M059J (cell line): ENCODE results near the gene BANK1. TPM values are rescaled to one million over a fixed set of nuclear protein-coding genes. Genes with fewer than 3 reads are reported as not detected.

Experiments
- DNase-seq: peaks from one replicate; pipeline ENCODE4 v3.0.0-alpha.2; 2012; ENCODE audit warnings: low read depth
- total RNA-seq: library from RNA; depleted of rRNA; stranded (reverse); fragments of >200 nt; shearing (Covaris generic); gene quantifications from 2 replicates; pipeline ENCODE4 v1.2.3, GENCODE V29; 2014; rRNA removed

The BANK1 gene
- 0.52 and 0.91 TPM in 2 replicates for total RNA-seq

- DNase-seq, result peak; percentile 37
Measured at GRCh38 chr4:101790521-101791181, at the start of gene BANK1. TSS of gene BANK1 (plus strand) at chr4:101790730. CDS start at chr4:101790881, 151 bp downstream.

- no peak for DNase-seq
Measured at GRCh38 chr4:101753721-101754120, 36.8 kb upstream of the BANK1 start.

- no peak for DNase-seq
Measured at GRCh38 chr4:101756181-101756580, 34.3 kb upstream of the BANK1 start.

GRCh38 chr4:101761405-101761804, 29.1 kb upstream of the BANK1 start:
- DNase-seq, result no peak

- no peak for DNase-seq
Measured at GRCh38 chr4:101762025-101762424, 28.5 kb upstream of the BANK1 start.

- no peak for DNase-seq
Measured at GRCh38 chr4:101762534-101762933, 28.0 kb upstream of the BANK1 start.

- DNase-seq, result no peak
Measured at GRCh38 chr4:101763576-101763975, 27.0 kb upstream of the BANK1 start.

- DNase-seq, result no peak
Measured at GRCh38 chr4:101774807-101775206, 15.7 kb upstream of the BANK1 start.

GRCh38 chr4:101777431-101777830, 13.1 kb upstream of the BANK1 start:
- DNase-seq, result no peak

GRCh38 chr4:101780284-101780683, 10.2 kb upstream of the BANK1 start:
- no peak for DNase-seq

GRCh38 chr4:101782546-101782945, 8.0 kb upstream of the BANK1 start:
- DNase-seq, result no peak

- no peak for DNase-seq
Measured at GRCh38 chr4:101784957-101785356, 5.6 kb upstream of the BANK1 start.

- DNase-seq, result no peak
Measured at GRCh38 chr4:101785486-101785885, 5.0 kb upstream of the BANK1 start.

GRCh38 chr4:101787701-101788316, 2.7 kb upstream of the BANK1 start:
- DNase-seq, result no peak

- no peak for DNase-seq
Measured at GRCh38 chr4:101791182-101791558, 640 bp downstream of the BANK1 start.

- no peak for DNase-seq
Measured at GRCh38 chr4:101792056-101792590, 1.6 kb downstream of the BANK1 start.

GRCh38 chr4:101793397-101793796, 2.9 kb downstream of the BANK1 start:
- DNase-seq, result no peak

- no peak for DNase-seq
Measured at GRCh38 chr4:101794806-101795205, 4.3 kb downstream of the BANK1 start.

GRCh38 chr4:101795704-101796103, 5.2 kb downstream of the BANK1 start:
- no peak for DNase-seq

GRCh38 chr4:101801958-101802357, 11.4 kb downstream of the BANK1 start:
- DNase-seq, result no peak

GRCh38 chr4:101806914-101807313, 16.4 kb downstream of the BANK1 start:
- DNase-seq, result no peak

- DNase-seq, result no peak
Measured at GRCh38 chr4:101807351-101807750, 16.8 kb downstream of the BANK1 start.

GRCh38 chr4:101813604-101814003, 23.1 kb downstream of the BANK1 start:
- DNase-seq, result no peak
